GM19324 (cell line): ENCODE data around the gene KIF11.
"Not testable (repeated sequence)": the region's sequence is repeated elsewhere in the genome, so short reads cannot be mapped to it uniquely, and the experiment has no call there.

Source experiments
- ATAC-seq: cut with Tn5 transposase; IDR thresholded peaks from one replicate; pipeline ENCODE4 v1.9.1; 2021; ENCODE audit warnings: mild to moderate bottlenecking, moderate library complexity; ENCODE audit not compliant: unreplicated experiment, low FRiP score

Gene KIF11

DNA sequence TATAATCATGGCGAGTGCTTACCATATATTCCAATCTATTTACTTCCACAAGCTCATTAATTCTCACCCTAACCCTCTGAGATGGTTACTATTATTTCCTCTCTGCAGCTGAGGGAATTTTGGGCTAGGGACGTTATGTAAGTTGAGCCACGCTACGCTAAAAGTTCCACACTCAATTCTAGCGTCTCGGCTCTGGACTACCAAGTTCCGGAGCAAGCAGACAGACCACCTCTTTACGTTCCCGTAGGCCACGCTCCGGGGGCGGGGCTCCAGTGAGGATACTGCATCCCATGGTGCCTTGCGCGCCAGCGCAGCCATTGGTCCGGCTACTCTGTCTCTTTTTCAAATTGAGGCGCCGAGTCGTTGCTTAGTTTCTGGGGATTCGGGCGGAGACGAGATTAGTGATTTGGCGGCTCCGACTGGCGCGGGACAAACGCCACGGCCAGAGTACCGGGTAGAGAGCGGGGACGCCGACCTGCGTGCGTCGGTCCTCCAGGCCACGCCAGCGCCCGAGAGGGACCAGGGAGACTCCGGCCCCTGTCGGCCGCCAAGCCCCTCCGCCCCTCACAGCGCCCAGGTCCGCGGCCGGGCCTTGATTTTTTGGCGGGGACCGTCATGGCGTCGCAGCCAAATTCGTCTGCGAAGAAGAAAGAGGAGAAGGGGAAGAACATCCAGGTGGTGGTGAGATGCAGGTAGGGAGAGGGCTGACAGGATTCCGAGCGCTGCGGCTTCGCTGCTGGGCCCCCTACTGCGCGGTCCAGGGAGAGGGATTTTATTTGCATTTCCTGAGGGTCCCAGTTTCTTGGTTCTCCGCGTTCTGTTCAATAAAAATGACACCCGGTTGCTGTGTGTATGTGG is at the start of gene KIF11:
TSS of gene KIF11 (plus strand) at position 370 of the 858 bp plus-strand sequence. CDS start at position 616, 246 bp downstream.
- ATAC-seq = peak; percentile 76

DNA sequence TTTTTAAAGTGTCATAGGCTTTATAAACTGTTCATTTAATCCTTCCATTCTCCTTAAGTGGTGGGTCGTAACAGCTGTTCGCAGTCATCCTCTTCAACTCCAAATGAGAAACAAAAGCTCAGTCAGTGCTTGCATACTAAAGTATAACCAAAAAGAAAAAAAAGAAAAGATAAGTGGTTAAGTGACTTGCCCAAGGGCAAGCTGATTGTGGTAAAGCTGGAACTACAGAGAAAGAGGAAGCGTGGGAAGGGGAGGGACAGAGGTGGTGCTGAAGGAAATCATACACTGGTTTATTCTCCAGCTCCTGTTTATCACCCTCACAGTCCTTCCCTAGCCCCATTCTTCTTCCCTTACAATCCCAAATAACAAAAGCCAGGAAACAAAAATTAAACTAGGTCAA is 48.6 kb upstream of the KIF11 start:
- ATAC-seq = no peak

DNA sequence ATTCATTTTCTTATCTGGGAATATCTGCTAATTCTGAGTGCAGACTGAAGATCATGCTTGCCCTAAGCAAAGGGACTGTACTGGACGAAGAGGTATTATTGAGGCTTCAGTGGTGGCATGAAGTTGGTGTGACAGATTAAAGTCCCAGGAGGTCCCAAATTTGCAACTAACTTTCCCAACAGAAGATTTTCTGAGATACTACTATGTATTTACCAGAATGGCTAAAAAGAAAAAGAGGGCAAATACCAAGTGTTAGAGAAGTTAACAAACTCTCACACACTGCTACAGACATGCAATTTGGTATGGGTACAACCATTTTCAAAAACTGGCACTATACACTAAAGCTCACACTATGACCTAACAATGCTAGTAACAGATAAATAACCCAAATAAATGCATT is 47.4 kb upstream of the KIF11 start:
- no peak for ATAC-seq

DNA sequence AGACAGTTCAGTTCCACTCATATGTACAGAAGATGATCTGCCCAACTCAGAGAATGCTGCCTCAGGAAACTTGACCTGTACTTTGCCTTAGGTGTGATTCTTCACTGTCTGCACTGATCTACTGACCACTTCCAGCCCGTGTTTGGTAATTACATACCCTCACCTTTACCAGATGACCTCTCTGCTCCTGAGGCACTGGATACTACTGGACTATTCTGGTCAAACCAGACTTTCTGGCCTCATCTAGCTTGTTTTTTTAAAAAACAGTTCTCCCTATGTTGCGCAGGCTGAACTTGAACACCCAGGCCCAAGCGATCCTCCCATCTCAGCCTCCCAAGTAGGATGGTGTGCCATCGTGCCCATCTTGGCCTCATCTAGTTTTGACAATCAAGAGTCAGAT is 45.3 kb upstream of the KIF11 start:
- no peak for ATAC-seq

DNA sequence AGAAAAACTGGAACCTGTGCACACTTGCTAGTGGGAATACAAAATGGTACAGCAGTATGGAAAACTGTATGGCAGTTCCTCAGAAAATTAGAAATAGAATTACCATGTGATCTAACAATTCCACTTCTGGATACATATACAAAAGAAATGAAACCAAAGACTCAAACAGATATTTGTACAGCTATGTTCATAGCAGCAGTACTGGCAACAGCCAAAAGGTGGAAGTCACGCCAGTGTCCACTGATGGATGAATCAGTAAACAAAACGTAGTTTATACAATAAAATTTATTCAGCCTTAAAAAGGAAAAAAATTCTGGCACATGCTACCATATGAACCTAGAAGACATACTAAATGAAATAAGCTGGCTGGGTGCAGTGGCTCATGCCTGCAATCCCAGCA is 42.0 kb upstream of the KIF11 start:
- ATAC-seq = no peak

DNA sequence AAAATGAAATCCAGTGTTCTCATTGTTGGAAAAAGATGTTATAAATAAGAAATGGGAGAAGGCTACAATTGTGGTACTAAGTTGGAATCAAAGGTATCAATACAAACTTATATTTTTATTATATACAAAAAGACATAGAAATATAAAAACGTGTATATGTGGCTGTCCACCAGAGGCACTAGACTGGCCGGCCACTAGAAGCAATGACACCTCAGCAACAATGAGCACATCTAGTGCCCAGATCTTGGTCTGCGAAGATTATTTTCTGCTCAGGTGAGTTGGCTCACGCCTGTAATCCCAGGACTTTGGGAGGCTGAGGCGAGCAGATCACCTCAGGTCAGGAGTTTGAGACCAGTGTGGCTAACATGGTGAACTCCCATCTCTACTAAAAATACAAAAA is 40.6 kb upstream of the KIF11 start:
- no peak for ATAC-seq

DNA sequence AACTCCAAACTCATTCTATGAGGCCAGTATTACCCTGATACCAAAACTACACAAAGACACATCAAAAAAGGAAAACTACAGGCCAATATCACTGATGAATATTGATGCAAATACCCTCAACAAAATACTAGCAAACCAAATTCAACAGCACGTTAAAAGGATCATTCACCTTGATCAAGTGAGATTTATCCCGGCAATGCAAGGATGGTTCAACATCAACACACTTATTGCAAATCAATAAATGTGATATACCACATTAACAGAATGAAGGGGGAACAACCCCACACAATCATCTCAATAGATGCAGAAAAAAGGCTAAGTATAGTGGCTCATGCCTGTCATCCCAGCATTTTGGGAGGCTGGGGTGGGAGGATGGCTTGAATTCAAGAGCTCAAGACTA is 39.0 kb upstream of the KIF11 start:
- ATAC-seq = no peak

DNA sequence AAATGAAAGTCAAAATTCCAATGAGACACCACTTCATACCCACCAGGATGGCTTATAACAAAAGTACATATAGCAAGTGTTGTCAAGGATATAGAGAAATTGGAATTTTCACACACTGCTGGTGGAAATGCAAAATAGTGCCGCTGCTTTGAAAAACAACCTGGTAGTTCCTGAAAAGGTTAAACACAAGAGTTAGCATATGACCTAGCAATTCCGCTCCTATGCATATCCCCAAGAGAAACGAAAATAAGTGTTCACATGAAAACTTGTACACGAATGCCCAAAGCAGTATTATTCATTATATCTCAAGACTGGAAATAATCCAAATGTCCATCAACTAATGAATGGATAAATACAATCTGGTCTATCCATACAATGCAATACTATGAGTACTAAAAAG is 33.9 kb upstream of the KIF11 start:
- no peak for ATAC-seq

DNA sequence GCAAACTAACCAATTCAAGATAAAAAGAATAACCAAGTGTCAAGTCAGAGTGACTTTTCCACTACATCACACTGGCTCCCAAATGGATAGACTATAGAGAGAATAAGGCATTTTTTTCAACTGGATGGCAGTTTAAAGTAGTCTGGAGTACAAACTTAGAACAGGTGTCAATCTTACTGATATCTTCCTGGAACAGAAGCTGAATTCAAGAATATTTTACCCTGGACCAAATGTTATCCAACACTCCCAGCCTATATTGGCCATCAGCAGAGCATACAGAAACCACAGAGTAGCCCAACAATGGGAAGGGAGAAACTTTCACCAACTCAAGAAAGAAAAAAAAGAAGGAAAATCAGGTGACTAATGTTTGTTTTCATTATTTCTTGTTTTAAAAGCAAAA is 30.5 kb upstream of the KIF11 start:
- ATAC-seq = no peak

DNA sequence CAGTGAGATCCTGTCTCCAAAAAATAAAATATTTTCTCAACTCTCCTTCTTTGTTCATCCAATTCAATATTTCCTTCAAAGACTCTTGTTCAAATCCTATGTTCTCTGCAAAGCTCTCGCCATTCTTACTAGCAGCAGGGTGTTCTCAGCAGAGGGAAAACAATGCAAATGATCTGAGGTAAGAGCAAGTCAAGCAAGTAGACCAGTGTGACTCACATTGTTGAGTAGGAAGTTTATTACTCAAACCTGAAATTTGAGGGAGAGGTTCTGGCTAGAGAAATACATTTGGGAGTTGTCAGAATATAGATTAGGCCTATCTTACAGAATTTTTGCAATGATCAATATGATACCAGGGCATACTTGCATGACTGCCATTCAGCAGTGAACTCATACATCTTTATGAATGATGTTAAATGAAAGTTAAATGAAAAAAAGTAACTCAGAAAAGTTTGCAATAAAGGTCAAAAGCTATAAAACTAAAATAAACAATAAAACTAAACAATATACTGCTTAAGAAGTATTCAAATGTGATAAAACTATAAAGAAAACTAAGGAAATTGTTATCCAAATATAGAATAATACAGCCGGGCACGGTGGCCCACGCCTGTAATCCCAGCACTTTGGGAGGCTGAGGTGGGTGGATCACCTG is 24.9 kb upstream of the KIF11 start:
- no peak for ATAC-seq

DNA sequence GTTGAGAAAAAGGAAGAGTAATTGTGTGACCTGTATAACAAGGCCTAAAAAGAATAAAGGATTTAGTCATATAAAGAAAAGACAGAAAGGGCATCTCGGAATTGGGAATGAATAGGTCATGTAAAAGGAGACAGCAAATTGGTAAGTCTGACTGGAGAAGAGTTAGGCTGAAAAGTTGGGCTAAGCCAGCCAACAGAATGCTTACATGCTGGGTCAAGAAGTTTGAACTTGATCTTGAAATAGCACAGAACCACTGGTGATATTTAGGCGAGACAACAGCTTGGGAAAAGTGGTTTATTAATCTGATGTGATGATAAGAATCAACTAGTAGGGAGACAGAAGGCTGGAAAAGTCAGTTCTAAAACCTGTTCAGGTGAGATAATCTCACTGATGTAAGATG is 23.9 kb upstream of the KIF11 start:
- no peak for ATAC-seq

DNA sequence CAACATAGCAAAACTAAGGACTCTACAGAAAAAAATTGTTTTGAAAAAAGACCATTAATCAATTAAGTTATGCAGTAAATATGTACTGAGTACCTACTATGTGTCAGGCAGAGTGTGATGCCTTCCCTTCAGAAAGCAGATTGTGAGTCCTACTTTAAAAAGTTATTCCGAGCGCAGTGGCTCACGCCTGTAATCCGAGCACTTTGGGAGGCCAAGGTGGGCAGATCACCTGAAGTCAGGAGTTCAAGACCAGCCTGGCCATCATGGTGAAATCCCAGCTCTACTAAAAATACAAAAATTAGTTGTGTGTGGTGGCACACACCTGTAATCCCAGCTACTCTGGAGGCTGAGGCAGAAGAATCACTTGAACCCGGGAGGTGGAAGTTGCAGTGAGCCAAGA is 23.3 kb upstream of the KIF11 start:
- ATAC-seq = not testable (repeated sequence)

DNA sequence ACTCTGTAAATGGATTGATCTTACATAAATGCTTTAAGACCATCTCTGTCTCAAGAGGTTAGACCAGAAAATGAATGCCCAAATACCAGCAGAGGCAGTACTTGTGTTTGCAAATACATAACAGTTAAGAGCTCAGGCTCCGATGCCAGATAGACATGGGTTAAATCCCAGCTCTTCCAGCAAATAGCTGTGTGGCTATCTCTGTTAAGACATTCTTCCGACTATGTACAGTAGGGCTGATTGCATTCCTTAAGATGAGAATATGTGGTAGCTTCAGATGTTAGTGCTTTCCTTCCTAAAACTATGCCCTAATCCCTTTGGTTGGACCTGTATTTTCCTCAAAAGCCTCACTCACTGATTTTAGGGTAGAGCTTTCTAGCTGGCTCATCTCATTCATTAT is 21.3 kb upstream of the KIF11 start:
- no peak for ATAC-seq

DNA sequence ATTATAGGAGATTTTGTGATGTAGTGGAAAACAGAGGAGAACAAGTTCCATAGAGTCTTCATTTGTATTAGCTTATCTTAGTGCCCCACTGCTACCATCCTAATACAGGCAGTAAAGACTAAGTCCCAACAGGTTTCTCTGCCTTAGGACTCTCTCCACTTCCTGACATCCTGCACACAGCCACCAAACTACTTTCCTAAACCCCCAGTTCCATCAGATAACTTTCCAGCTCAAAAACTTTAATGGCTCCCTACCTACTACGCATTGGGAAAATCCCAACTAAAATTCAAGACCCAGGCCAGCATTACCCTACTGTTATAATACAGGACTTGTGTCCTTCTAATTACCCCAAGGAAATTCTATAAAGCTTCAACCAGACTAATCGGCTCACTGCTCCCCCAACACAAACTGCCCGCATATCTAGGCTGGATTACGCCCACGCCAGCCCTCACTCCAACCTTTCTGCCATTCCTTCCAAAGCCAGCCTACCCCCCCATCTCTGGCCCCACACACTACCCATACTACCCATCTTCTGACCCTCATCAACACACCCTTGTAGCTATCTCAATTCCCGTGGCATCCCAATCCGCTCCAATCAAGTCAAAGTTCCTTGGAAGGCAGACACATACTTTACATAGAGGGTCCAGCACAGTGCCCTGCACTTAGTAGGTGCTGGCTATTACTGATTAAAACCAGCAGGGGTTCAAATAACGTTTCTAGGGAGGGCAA is 20.4 kb upstream of the KIF11 start:
- ATAC-seq = no peak

DNA sequence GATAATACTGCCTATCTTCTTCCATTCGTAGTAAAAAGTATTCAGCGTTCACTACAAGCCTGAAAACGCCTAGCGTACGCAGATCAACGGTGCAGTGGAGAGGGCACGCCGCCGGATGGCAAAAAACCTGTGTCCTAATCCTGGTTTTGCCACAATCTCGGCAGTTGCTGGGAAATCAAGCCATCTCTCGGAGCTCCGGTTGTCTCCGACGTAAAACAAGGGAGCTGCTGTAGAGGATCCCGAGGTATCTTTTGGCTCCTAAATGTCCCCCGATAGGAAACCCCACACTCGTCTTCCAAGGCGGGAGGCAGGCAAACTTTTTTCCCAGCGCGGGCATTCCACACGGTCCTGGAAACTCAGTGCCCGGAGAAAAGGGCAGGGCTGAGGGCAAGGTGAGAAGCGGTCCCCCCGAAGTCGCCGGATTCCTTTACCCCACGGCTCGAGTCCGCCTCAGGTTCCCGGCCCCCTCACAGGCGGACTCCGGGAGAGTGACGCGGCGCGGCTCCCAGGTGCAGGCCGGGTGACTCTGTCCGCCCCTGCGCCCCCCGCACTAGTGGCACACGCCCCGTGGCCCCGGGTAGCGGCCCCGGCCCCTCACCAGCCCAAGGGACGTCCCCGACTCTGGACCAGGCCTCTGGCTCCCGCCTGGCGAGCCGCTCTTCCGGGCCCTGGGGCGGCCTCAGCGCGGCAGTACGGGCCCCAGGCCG is 19.7 kb upstream of the KIF11 start:
- peak; percentile 38 for ATAC-seq

DNA sequence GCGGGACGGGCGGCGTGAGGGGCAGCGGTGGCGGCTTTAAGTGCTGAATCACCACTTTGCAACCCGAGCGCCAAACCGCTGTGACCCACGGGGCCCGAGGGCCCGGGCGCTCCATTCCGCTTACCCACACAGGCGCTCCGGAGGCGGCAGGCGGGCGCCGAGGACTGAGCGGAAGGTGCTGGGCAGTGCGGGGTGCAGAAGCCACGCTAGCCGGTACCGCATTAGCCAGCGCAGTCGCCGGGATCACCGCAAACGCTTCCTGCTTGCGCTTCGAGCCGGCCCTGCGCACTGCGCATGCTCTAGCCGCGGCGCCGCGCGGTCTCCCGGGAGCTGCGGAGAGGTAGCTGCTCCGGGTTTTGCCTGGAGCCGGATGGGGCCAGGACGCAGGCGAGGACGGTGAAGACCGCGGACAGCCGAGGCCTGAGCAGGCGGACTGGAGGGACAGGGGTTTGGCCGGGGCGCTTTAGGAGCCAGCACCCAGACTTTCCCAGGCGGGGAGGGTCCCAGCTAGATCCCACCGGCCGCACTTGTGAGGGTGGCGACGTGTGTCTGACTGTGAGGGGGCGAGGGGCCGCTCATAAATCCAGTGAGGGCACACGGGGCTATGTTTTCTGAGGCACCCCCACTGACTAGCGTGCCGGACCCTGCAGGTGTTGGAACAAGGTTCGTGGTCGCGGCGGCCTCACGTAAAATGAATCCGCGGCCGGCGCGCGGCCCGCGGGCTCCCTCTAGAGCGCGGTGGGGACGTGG is 19.0 kb upstream of the KIF11 start, which contains the start of gene IDE:
TSS of gene IDE (minus strand) at position 296 of the 750 bp plus-strand sequence. CDS start at position 222, 74 bp downstream.
- ATAC-seq = peak; percentile 74

DNA sequence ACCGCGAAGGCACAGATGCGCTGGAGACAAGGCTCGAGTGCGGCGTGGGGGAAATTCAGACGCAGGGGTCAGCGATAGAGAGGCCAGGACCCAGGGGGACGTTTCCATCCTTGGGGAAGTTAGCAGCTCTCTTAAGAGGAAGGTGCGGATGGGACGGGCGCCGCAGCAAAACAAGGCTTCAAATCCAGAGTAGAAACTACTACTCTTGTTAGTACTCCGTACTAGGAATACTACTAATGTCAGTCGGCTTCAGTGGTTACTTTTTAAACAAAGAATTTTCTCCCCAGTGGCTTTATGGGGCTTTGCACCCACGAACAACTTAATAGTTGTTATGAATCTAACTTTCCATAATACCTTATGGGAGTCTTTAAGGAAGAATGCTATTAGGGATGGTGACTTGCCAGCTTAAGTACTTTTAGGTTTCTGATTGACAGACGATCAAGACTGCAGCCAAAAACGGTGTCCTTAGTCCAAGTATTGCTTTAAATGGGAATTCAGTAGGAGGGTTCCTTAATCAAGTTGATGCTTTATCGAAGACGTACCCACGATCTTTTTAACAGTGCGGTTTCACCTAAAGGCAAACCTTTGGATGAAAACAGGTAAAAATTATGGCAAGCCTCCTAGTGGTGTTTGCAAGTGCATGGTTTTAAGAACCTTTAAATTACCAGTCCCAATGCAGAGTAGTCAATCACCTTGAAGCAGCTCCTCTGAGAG is 18.2 kb upstream of the KIF11 start:
- ATAC-seq = no peak

DNA sequence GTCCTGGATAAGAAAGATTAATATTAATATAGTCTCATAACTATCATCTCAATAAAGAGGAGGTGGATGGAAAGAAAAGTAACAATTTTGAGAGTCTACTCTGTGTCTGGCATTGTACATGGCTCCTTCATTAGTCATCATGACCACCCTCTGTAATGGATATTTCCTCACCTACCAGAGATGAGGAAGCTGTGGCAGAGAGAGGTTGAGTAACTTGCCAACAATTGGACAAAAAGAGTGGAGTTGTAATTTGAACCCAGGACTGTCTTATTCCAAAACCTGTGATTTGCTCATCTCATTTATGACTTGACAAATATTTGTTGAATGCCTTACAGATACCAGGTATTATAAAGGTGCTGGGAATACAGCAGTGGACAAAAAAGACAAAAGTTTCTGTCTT is 17.0 kb upstream of the KIF11 start:
- ATAC-seq = no peak

DNA sequence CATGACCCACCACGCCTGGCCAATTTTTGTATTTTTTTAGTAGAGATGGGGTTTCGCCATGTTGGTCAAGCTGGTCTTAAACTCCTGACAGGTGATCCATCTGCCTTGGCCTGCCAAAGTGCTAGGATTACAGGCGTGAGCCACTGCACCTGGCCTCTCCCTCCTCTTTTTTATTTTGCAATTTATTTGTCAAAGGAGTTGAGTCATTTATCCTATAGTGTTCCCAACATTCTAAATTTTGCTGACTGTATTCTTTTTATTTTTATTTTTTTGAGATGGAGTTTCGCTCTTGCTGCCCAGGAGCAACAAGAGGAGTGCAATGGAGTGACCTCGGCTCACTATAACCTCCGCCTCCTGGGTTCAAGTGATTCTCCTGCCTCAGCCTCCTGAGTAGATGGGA is 10.6 kb upstream of the KIF11 start:
- ATAC-seq = not testable (repeated sequence)
